SIG-M5 treated with dmso at 0.1 percent for 504 hours (cell line): Measurements from ENCODE around the gene MMP25.

Source experiments
- DNase-seq: peaks from one replicate; lab custom pipeline; 2025; ENCODE audit not compliant: unreplicated experiment; lab: John Stamatoyannopoulos, UW

MMP25 gene, protein sequence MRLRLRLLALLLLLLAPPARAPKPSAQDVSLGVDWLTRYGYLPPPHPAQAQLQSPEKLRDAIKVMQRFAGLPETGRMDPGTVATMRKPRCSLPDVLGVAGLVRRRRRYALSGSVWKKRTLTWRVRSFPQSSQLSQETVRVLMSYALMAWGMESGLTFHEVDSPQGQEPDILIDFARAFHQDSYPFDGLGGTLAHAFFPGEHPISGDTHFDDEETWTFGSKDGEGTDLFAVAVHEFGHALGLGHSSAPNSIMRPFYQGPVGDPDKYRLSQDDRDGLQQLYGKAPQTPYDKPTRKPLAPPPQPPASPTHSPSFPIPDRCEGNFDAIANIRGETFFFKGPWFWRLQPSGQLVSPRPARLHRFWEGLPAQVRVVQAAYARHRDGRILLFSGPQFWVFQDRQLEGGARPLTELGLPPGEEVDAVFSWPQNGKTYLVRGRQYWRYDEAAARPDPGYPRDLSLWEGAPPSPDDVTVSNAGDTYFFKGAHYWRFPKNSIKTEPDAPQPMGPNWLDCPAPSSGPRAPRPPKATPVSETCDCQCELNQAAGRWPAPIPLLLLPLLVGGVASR

DNA sequence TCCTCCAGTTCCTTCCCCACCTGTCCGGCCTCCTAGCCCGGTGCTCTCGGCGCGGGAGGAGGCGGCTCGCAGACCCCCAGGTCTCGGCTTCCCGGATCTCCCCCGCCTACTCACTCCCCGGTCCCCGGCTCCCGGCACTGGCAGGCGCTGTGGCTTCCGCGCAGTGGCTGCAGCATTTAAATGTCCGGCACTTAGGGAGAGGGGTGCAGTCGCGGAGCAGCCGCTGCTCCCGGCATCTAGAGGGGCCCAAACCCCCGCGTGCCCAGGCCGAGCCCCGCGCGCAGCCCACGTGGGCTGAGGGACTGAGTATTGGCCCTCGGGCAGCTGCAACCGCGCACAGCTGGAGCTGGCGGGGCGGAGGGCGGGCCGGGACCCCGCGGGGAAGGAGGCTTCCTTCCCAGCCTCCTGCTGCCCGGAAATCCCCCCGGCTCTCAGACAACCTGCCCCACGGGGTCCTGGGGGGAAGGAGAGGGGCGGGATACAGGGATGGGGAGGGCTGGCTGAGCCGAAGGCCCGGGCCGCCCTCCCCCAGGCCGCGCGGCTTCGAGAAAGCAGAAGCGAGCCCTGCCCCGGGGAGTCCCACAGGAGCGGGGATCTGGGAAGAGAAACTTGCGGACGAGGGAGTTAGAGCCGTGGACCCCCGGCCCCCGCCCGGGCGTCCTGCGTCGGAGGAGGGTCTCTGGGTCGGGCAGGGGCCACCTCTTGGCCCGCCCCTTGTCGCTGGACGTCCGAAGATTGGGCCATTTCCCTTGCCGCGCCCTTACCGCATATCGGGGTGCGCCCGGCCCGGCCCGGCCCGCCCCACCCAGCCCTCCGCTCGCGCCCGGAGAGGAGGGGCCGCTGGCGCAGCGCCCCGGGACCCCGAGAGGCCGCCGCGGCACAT lies at the start of gene MMP25:
Gene MMP25, plus strand, starts transcription at position 804 of the 883 bp plus-strand sequence. CDS start 357 bp downstream, outside the sequence.
- DNase-seq: peak; percentile 47

- no peak for DNase-seq
These were observed 46.4 kb upstream of the MMP25 start for GRCh38 chr16:2999929-3000328.

DNA sequence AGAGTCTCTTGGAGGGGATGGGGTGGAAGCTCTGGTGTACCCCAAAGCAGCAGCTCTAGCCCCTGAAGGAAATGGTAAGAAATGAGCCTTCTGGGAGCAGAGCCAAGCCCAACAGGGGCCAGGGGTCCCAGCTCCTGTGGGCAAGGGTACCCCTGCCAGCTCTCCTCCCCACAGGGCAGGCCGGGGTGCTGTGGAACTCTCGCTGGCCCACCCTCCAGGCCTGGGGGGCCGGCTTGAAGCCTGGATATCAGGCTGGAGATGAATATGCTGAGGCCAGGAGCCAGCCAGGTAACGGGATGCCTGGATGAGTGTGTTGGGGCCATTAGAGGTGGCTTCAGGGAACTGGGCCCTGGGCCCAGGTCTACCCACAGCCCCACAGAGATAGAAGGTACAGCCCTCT lies 45.8 kb upstream of the MMP25 start:
- DNase-seq: no peak

GRCh38 chr16:3001316-3001715 lies 45.0 kb upstream of the MMP25 start:
- no peak for DNase-seq

GRCh38 chr16:3003582-3004270 lies 42.6 kb upstream of the MMP25 start:
- DNase-seq: peak; percentile 97

DNA sequence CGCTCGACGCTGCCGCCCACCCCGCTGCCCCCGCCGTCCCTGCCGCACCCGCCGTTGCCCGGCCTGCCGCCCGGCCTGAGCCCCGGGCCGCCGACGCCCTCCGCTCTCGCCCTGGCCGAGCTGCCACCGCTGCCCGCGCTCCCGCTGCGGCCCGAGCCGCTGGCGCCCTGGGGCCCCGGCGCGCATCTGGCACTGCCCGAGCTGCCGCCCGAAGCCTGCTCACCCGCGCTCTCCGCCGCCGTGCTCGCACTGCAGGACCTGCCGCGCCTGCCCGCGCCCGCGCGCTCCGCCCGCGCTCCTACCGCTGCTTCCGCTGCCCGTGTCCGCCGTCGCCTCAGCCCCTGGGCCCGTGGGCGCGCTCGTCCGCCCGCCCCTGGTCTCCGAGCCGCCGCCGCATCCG lies 42.0 kb upstream of the MMP25 start:
- no peak for DNase-seq

- no peak for DNase-seq
These were observed 41.5 kb upstream of the MMP25 start for GRCh38 chr16:3004781-3005284.

DNA sequence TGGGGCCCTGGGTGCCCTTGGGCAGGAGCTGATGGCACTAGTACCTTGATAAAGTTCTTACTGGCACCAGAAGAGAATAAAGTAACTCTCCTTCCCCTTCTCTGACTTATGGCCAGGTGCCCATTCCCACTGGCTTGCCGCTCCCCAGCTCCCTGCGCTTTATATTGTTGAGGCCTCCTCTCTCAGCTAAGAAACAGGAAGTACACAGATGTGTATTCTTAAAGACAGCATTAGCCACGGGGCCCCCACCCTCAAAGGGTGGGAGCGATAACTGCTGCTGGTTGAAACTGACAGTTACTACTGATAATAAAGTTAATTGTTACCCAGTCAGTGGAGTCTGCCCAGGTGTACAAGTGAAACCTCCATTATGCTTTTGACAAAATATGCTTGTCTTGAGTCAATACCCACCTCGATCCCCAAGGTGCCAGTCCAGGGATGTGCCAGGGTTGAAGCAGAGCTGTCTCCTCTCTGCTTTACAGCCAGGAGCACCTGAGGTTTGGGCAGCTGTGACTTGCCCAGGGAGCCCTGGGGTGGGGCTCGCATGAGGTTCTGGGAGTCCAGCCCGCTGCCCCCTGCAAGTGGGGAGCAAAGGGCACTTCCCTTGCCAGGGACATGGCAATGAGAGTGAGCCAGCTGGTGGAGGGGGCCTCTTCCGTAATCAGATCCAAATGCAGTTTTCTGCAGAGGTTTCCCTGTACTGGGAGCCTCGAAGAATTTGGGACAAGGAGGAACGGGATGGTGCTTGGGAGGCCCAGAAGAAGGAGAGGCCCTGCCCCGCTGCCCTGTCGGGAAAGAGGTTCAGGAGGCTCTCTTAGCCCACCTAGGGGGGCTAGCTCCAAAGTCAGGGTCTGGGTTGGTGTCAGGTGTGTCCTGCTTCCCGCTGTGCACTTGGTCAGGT lies 39.1 kb upstream of the MMP25 start:
- DNase-seq: no peak

- peak; percentile 28 for DNase-seq
These were observed 38.2 kb upstream of the MMP25 start for GRCh38 chr16:3007957-3008689.

- no peak for DNase-seq
These were observed 37.7 kb upstream of the MMP25 start for GRCh38 chr16:3008690-3009037.

DNA sequence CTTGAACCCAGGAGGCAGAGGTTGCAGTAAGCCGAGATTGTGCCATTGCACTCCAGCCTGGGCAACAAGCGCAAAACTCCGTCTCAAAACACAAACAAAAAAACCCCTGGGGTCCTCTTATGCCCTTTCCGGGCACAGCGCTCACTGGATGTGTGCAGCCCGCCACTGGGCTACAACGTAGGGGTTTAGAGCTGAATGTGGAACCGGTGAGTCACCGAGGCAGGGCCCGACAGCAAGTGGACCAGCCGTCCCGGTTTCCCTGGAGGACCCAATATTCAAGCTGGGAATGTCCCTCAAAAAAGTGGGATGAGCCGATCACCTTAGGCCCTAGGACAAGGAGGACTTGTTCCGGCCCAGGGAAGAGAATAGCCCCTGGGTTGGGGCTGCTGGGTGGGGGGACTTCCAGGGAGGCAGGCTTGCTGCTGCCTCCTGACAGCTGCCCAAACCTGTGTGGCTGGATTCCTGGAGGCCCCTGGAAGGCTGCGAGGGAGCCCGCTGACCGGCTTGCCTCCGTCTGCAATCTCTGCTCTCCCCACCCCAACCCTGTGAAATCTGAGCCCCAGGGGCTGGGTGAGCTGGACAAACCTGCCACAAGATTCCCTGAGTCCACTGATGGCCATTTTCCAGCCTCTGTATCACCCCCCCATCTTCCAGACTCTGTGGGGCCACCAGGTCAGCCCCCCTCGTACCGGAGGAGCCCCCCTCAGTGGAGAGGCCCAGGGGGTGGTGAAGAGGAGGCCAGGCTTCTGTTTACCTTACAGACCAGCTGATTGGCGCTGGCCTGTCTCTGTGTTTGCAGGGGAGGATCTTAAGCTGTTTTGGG lies 36.6 kb upstream of the MMP25 start:
- peak; percentile 32 for DNase-seq

DNA sequence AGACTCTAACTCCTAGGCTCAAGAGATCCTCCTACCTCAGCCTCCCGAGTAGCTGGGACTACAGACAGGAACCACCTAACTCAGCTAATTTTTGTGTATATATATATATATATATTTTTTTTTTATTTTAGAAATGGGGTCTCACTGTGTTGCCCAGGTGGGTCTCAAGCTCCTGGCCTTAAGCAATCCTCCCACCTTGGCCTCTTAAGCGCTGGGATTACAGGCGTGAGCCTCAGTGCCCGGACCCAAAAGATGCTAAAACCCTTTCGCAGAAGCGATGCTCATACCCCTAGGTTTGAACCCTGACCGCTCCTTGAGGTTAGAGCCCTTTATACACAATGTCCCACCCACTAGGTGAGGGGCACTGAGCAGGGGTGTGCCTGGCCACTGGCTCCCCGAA lies 35.9 kb upstream of the MMP25 start:
- no peak for DNase-seq

DNA sequence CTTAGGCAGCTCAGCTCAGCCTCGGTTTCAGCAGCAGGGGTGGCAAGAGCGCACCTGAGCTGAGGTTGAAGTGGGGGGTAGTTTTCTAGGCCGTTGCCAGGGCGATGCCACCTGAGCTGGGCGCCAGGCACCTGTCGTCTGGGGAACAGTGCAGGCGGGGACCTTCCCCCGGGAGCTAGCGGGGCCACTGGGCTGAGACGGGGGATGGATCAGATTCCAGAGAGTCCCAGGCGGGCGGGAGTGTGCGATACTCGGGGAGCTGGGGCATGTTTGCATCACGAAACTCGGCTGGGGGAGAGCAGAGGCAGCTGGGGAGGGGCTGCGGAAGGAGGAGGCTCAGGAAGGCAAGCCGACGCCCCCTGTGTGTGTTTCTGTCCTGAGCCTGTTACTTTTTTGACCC lies 34.1 kb upstream of the MMP25 start:
- DNase-seq: no peak

GRCh38 chr16:3012828-3013420 lies 33.4 kb upstream of the MMP25 start, which contains the start of gene CLDN9:
TSS of gene CLDN9 (plus strand) at chr16:3012923. CDS start at chr16:3013363, 440 bp downstream.
- no peak for DNase-seq

GRCh38 chr16:3013491-3013951 lies 32.8 kb upstream of the MMP25 start:
- no peak for DNase-seq

DNA sequence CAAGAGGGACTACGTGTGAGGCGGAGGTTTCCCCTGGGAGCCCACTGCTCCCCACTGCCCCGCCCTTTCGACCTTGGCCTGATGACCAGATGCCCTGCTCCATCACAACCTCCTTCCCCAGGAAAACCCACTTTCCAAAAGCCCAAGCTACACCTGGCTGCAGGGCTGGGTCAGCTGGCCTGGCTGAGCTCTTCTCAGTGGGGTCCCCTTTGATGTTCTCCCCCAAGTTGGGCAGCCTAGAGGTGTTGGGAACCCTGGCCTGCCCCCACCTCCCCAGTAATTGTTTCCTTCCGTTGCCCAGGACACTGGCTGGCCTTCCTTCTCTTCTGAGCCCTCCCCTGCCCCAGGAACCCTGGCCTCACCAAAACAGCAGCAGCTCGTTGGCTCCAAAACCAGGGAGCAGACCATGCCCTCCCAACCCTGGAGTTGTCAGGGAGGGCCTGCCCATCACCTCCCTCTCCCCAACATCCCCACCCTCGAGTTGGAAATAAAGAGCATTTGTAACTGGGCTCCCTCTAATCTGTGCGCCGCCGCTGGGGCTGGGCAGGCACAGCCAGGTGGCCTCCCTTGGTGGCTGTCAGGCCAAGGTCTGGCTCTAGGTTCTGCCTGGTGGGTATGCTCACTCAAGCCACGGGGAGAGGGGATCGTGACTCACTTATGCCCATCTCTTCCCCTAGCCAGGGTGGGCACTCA lies 32.2 kb upstream of the MMP25 start:
- DNase-seq: no peak

DNA sequence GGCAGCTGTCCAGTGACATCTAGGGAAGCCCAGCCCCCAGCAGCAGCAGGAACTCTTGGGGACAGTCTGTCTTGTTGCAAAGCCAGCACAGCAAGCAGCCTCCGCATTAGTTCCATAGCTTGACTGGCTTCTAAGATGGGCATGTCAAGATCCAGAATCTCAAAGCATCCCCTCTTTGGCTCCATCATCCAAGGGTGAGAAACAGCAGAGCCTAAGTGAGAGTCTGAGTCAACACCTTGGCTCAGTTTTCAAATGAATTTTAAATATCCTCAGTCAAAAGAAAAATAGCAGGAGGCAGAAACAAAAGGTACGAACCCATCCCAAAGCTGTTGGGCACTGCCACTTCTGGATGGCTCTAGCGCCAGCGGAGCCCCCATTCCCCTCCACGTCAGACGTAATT lies 31.4 kb upstream of the MMP25 start:
- no peak for DNase-seq
